ENCODE measurements around the gene F2RL2.

Gene F2RL2

DNA sequence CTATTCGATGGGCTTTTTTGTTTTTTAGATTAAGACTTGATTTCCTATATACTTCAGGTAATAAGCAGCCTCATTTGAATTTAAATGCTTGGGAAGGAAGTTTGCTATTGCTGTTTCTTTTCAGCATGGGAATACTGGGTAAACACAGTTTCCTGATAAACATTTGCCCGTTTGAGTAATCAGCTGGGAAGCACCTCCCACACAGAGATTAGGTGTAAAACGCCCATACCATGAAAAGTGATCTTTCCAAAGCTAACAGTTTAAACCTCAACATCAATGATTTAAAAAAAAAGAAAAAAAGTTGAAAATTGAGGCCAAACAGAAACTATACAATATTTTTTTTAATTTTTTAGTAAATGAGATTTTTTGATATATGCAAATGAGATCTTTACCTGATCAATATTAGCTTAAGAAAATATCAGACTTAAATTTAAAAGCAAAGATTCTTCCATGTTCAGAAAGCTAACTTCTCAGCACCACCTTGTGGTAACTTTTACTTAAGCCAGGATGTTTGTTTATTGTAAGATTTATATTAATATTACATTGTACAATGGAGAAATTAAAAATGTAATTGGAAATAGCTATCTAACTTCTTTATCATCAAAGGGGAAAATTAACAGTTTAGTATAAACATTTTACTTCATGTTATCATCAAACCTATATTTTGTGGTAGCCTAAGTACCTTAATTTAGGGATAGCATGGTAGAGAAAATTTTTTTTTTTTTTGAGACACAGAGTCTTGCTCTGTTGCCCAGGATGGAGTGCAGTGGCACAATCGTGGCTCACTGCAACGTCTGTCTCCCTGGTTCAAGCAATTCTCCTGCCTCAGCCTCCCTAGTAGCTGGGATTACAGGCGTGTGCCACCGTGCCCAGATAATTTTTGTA is 39.8 kb downstream of the F2RL2 start:
- no peak for DNase-seq

DNA sequence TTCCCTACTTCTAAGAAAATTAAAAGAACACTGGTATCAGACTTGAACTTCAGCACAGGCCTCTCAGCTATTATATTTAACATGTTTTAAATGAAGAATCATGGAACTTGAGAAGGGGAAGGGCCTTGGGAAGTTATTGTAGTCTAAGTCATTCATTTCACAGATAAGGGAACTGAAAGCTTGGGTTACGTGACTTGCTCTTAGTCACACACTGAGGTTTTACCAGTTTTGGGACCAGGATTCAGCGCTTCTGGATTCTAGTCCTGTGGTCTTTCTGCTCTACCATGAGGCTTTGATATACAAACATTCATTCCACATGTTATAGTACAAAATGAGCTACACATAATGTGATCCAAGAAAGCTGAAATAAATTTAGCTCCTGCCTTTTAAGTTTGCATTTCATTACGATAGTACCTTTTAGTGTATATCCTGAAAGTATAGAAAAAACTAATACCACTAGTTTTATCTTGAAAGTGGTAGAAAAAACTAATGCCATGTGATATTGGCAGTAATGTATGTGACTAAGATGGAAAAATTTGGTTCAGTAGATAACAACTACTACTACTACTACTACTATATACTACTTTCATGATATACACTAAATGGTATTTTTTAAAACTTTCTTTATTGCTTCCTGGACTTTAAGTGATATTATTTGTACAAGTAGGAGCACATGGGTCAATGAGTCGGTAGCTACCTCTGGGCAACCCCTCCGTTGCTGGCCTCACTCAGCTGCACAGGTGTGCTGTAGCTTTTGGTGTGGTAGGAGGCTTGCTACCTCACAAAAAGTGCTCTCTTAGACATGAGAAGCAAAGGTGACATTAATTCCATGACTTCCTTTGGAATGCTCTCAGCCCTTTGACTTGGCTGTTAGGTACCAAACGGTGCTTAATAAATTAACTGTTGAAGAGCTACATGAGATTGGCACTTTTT is 40.7 kb downstream of the F2RL2 start:
- no peak for DNase-seq

DNA sequence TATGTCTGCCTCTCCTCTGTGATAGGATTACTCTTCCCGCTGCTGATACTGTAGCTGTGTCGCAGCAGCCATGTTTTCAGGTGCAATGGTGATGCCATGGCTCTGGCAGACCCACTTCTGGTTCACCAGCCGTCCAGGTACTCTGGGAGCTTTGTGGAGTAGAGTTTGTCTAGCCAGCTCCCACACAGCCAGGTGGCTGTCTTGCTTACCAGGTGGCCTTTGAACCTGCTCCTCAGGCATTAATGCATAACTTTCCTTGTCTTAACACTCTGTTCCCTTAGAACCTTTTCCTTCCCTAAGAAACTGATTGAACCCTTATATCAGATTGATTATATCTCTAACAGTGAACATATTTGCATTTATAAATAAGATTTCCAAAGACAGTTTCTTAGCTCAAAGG is 42.2 kb downstream of the F2RL2 start:
- DNase-seq = no peak

DNA sequence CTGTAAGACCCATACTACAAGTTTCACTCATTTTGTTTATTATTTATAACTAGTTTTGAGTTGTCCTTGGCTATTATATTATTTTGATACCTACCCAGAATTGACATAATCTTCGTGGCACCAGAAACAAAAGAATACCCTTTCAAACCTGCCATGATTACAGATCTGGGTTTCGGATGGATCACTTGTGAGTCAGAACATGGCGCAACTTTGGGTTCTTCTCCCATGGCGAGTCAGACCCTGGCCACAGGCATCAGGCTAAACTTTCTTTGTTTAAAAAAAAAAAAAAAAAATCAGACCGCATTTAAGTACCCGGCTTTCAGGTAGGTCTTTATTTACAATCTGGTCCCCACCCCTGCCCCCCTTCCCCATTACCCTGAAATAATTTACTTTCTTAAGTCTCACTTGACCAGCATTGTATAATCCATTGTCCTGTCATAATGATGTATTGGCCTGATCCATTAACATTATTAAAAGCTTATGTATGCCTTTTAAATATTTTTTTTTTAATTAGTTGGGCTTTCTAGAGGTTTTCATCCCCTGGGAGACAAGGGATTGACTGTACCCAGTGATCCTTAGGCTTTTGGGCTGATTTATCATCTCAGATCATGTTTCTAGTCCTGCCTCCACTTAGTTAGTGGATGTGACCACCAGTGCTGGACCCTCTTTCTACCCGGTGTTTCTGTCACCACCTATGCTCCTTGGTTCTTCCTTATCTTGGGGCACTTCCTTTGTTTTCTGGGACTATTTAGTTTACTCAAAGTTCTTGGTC is 43.9 kb downstream of the F2RL2 start:
- no peak for DNase-seq

DNA sequence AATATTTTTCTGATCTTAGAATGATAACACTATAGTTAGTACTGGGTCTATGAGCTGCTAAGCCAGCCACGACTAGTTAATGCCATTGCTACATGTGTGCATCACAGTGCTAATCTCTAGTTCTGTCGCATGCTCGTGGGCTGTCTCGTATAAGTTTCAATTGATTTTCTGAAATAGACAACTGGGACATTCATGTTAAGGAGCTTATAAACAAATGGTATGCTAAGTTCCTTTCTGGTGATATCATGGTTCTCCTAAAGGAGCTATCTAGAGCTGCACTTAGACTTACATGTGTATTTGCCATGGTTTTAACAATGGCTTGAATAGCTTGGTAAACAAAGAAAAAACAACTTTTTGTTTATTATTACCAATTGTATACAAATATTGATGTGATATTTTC is 46.2 kb downstream of the F2RL2 start:
- DNase-seq = no peak

DNA sequence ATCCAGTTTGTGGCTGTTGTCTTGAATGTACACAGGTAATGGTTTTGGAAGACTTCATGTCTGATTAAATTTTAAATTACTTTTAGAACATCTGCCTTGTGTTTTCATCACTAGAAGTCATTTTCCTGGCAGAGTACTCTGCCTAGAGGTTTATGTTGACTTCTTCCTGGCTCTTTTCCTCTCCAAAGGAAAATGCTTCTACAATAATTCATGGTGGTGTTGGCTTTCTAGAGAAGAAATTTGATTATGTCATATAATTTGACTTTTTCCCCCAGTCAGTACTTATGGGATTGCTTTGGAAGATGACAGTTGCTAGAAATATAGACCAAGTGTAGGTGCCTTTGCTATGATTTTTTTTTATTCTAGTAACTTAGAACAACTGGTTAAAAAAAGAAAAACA is 46.8 kb downstream of the F2RL2 start:
- DNase-seq = no peak

DNA sequence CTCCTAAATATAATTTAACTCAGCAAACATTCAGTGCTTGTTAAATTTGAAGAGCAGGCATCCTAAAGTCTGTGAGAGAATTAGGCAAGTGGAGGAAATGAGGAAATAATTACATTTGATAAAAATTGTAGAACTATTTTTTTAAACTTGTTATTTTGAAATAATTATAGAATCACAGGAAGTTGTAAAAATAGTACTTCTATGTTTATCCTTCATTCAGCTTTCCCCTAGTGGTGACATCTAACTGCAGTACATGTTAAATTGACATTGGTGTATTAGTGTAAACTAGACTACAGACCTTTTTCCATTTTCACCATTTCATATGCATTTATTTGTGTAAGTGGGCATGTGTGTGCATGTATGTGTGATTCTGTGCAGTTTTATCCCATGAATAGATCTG is 51.6 kb downstream of the F2RL2 start:
- DNase-seq = no peak

DNA sequence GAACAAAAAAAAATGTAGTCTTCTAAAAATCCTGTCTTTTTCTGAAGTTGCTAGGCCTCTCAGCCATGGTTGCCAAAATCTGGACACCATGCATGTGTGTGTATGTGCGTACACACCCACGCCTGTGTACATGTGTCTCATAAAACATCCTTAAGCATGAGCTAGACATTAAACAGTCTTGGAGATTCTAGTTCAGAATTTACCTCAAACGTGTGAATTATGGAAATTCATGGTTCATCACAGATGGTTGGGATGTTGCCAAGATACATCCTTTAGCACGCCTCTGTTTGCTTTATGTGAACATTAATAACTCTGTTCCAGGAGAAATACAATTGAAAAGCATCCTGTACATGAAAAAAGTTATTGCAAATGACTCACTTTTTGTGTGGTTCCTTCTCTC is 53.0 kb downstream of the F2RL2 start:
- no peak for DNase-seq
